Astrocyte of the cerebellum (primary cell): ENCODE results near the gene KLF15.
"Not testable (repeated sequence)": the region's sequence is repeated elsewhere in the genome, so short reads cannot be mapped to it uniquely, and the experiment has no call there.

ENCODE experiments used
- DNase-seq: peaks from one replicate; pipeline ENCODE4 v3.0.0-alpha.2; 2011; ENCODE audit warnings: low read depth
- H3K4me3 ChIP-seq: 2 replicates; pipeline ENCODE4 v1.5.1; 2011; ENCODE audit warnings: mild to moderate bottlenecking, low read depth, low read length, moderate library complexity
- CTCF ChIP-seq: IDR thresholded peaks from 2 replicates; pipeline ENCODE4 v1.5.1; 2012; ENCODE audit warnings: low read length, low read depth, moderate library complexity, mild to moderate bottlenecking; ENCODE audit errors: missing control alignments
- in situ Hi-C: cut with HindIII; loops from 2 replicates; pipeline ENCODE4 v1.10.0; 2017; ENCODE audit warnings: low sequenced_read_pairs

KLF15 gene

GRCh38 chr3:126340596-126340942 lies 16.6 kb downstream of the KLF15 start:
- H3K4me3 ChIP-seq = no peak overlapping the region
- no peak for DNase-seq
- in situ Hi-C loops = no loop called here
- TF ChIP-seq CTCF = no peak

DNA sequence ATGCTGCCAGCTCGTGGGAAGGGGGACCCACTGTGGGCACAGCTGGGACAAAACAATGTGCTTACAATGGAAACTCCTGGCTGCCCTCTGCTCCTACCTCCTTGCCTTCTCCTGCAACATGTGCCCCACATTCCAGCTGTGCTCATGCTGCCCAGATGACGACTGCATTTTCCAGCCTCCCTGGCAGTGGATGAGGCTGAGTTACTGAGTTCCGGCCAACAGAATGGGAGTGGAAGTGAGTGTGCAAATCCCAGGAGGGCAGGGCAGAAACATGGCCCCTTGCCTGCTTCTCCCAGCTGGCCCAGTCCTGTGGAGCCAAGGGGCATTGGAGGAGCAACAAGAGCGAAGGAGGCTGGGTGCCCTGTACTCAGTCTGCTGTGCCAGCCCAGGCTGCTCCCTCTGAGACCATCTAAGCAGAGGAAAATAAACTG lies 17.1 kb downstream of the KLF15 start:
- in situ Hi-C loops = no loop called here
- DNase-seq = no peak

GRCh38 chr3:126339466-126339865 lies 17.7 kb downstream of the KLF15 start:
- TF ChIP-seq CTCF = no peak
- H3K4me3 ChIP-seq = no peak overlapping the region
- in situ Hi-C loops = no loop called here
- DNase-seq = no peak

More for the DNA sequence above, 17.1 kb downstream of the KLF15 start:
- H3K4me3 ChIP-seq = no peak overlapping the region
- TF ChIP-seq CTCF = no peak

DNA sequence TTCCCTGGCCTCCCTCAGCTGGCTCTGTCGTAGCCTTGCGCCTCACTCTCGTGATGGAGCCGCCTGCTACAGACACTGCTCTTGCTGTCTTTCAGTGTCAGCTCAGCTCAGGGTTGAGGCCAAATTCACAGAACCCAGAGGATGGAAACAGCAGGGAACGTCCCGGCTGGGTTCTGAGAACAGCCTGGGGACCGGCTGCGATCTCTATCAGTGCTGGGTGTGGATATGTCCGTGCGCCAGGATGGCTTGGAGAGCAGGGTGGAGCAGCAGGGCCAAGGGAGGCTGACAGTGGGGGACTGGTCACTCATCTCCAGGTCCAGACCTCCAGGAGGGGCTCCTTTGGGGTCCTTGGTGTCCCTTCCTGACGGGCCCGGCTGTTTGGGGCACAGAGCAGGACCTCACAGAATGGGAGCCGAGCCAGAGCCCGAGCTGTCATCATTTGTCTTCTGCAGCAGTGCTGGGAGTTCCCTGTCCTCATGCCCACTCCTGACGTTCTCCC lies 18.4 kb downstream of the KLF15 start:
- DNase-seq = no peak
- in situ Hi-C loops = no loop called here
- TF ChIP-seq CTCF = no peak
- no peak overlapping the region for H3K4me3 ChIP-seq

DNA sequence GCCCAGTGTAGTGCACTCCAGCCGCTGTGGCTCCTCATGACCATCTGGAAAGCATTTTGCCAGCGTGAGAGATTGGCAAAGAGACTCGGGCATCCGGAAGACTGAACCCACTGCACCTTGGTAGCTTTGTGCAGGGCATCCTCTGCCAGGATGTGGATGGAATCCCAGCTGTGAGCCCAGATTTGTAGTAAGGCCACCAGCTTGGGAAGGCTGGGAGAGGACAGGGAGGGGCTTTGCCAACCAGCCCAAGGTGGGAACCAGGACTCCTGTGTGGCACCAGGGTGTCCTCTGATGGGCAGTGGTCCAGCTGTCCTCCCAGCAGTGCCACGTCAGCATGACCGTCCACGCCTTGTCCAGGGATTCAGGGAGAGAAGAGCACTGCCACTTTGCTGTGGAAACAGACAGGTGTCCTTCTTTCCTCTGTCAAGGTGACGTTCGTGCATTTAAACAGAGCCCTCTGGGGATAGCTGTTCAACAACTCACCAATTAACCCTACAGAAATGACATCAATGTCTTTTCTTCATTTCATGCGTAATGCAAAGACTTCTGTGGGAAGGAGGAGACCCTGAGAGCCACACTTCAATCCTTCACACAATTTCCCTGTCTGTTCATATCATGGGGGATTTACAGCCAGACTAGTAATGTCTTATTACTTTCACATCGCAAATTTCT lies 19.1 kb downstream of the KLF15 start:
- TF ChIP-seq CTCF = no peak
- no peak for DNase-seq
- H3K4me3 ChIP-seq = no peak overlapping the region
- in situ Hi-C loops = no loop called here

GRCh38 chr3:126331812-126332336 lies 25.3 kb downstream of the KLF15 start:
- DNase-seq, in situ Hi-C loops: not testable (repeated sequence)

GRCh38 chr3:126329927-126330725 lies 27.1 kb downstream of the KLF15 start:
- in situ Hi-C loops = no loop called here
- TF ChIP-seq CTCF = no peak
- DNase-seq = no peak
- no peak overlapping the region for H3K4me3 ChIP-seq

More at GRCh38 chr3:126331812-126332336, 25.3 kb downstream of the KLF15 start:
- not testable (repeated sequence) for H3K4me3 ChIP-seq
